ENCODE data around the gene REPS1.
"Not testable (repeated sequence)": the region's sequence is repeated elsewhere in the genome, so short reads cannot be mapped to it uniquely, and the experiment has no call there.

The REPS1 gene

GRCh38 chr6:138948546-138949179 lies 39.4 kb downstream of the REPS1 start:
- no peaks in the 10 kb centered on the region for H3K9me3 ChIP-seq (ENCODE audit: control insufficient read depth in 1 of 2, low read length in 2 of 2)
- peaks cover 0 to 14% of the 10 kb centered on the region in 2 donors for H3K36me3 ChIP-seq (ENCODE audit: control insufficient read depth in 1 of 2, insufficient read depth in 2 of 2, low read length in 2 of 2)
- no peaks in the 10 kb centered on the region for H3K27me3 ChIP-seq (ENCODE audit: low read depth, low read length)
- H3K4me1 ChIP-seq (ENCODE audit: control insufficient read depth in 1 of 2, insufficient read depth in 2 of 2, low read length in 2 of 2): peaks cover 0 to 18% of the 10 kb centered on the region in 2 donors
- H3K27ac ChIP-seq (ENCODE audit: low read length): no peak overlapping the region
- no peak overlapping the region for H3K4me3 ChIP-seq (ENCODE audit: low read depth in 1 of 2, low read length in 2 of 2)

- peaks cover 0 to 18% of the 10 kb centered on the region in 2 donors for H3K4me1 ChIP-seq (ENCODE audit: control insufficient read depth in 1 of 2, insufficient read depth in 2 of 2, low read length in 2 of 2)
- no peak overlapping the region for H3K27ac ChIP-seq (ENCODE audit: low read length)
- H3K36me3 ChIP-seq (ENCODE audit: control insufficient read depth in 1 of 2, insufficient read depth in 2 of 2, low read length in 2 of 2): peaks cover 0 to 14% of the 10 kb centered on the region in 2 donors
- H3K9me3 ChIP-seq (ENCODE audit: control insufficient read depth in 1 of 2, low read length in 2 of 2): no peaks in the 10 kb centered on the region
- H3K27me3 ChIP-seq (ENCODE audit: low read depth, low read length): no peaks in the 10 kb centered on the region
- no peak overlapping the region for H3K4me3 ChIP-seq (ENCODE audit: low read depth in 1 of 2, low read length in 2 of 2)
Measured at GRCh38 chr6:138948004-138948403, 40.0 kb downstream of the REPS1 start.

GRCh38 chr6:138945354-138945753 lies 42.7 kb downstream of the REPS1 start:
- Histone ChIP-seq H3K27me3 (ENCODE audit: low read depth, low read length) (no peaks in the 10 kb centered on the region), H3K9me3 (ENCODE audit: control insufficient read depth in 1 of 2, low read length in 2 of 2) (no peaks in the 10 kb centered on the region), H3K27ac (ENCODE audit: low read length) (no peak overlapping the region), H3K4me3 (ENCODE audit: low read depth in 1 of 2, low read length in 2 of 2) (no peak overlapping the region), H3K36me3 (ENCODE audit: control insufficient read depth in 1 of 2, insufficient read depth in 2 of 2, low read length in 2 of 2) (peaks cover 0 to 20% of the 10 kb centered on the region in 2 donors), H3K4me1 (ENCODE audit: control insufficient read depth in 1 of 2, insufficient read depth in 2 of 2, low read length in 2 of 2) (peaks cover 0 to 18% of the 10 kb centered on the region in 2 donors)

- Histone ChIP-seq H3K27me3 (ENCODE audit: low read depth, low read length) (no peaks in the 10 kb centered on the region), H3K4me3 (ENCODE audit: low read depth in 1 of 2, low read length in 2 of 2) (no peak overlapping the region), H3K4me1 (ENCODE audit: control insufficient read depth in 1 of 2, insufficient read depth in 2 of 2, low read length in 2 of 2) (peaks cover 0 to 17% of the 10 kb centered on the region in 2 donors), H3K9me3 (ENCODE audit: control insufficient read depth in 1 of 2, low read length in 2 of 2) (no peaks in the 10 kb centered on the region), H3K36me3 (ENCODE audit: control insufficient read depth in 1 of 2, insufficient read depth in 2 of 2, low read length in 2 of 2) (peaks cover 0 to 20% of the 10 kb centered on the region in 2 donors), H3K27ac (ENCODE audit: low read length) (no peak overlapping the region)
Measured at GRCh38 chr6:138944412-138944811, 43.6 kb downstream of the REPS1 start.

GRCh38 chr6:138943089-138943625 lies 44.9 kb downstream of the REPS1 start:
- H3K27ac ChIP-seq (ENCODE audit: low read length): no peak overlapping the region

GRCh38 chr6:138936873-138937272 lies 51.2 kb downstream of the REPS1 start:
- peaks cover 12 to 17% of the 10 kb centered on the region in 2 donors for H3K36me3 ChIP-seq (ENCODE audit: control insufficient read depth in 1 of 2, insufficient read depth in 2 of 2, low read length in 2 of 2)
- H3K27ac ChIP-seq (ENCODE audit: low read length); H3K4me1 ChIP-seq (ENCODE audit: control insufficient read depth in 1 of 2, insufficient read depth in 2 of 2, low read length in 2 of 2); H3K4me3 ChIP-seq (ENCODE audit: low read depth in 1 of 2, low read length in 2 of 2); H3K9me3 ChIP-seq (ENCODE audit: control insufficient read depth in 1 of 2, low read length in 2 of 2); H3K27me3 ChIP-seq (ENCODE audit: low read depth, low read length): not testable (repeated sequence)

More at GRCh38 chr6:138943089-138943625, 44.9 kb downstream of the REPS1 start:
- Histone ChIP-seq H3K4me3 (ENCODE audit: low read depth in 1 of 2, low read length in 2 of 2) (no peak overlapping the region), H3K36me3 (ENCODE audit: control insufficient read depth in 1 of 2, insufficient read depth in 2 of 2, low read length in 2 of 2) (peaks cover 3 to 20% of the 10 kb centered on the region in 2 donors), H3K4me1 (ENCODE audit: control insufficient read depth in 1 of 2, insufficient read depth in 2 of 2, low read length in 2 of 2) (peaks cover 0 to 7% of the 10 kb centered on the region in 2 donors), H3K27me3 (ENCODE audit: low read depth, low read length) (no peaks in the 10 kb centered on the region), H3K9me3 (ENCODE audit: control insufficient read depth in 1 of 2, low read length in 2 of 2) (no peaks in the 10 kb centered on the region)

GRCh38 chr6:138931660-138932059 lies 56.4 kb downstream of the REPS1 start:
- H3K4me3 ChIP-seq (ENCODE audit: low read depth in 1 of 2, low read length in 2 of 2): no peak overlapping the region
- no peaks in the 10 kb centered on the region for H3K9me3 ChIP-seq (ENCODE audit: control insufficient read depth in 1 of 2, low read length in 2 of 2)
- H3K4me1 ChIP-seq (ENCODE audit: control insufficient read depth in 1 of 2, insufficient read depth in 2 of 2, low read length in 2 of 2): no peaks in the 10 kb centered on the region
- no peaks in the 10 kb centered on the region for H3K27me3 ChIP-seq (ENCODE audit: low read depth, low read length)
- no peak overlapping the region for H3K27ac ChIP-seq (ENCODE audit: low read length)
- H3K36me3 ChIP-seq (ENCODE audit: control insufficient read depth in 1 of 2, insufficient read depth in 2 of 2, low read length in 2 of 2): peaks cover 10 to 12% of the 10 kb centered on the region in 2 donors

- H3K27ac ChIP-seq (ENCODE audit: low read length): no peak overlapping the region
- no peaks in the 10 kb centered on the region for H3K27me3 ChIP-seq (ENCODE audit: low read depth, low read length)
- H3K36me3 ChIP-seq (ENCODE audit: control insufficient read depth in 1 of 2, insufficient read depth in 2 of 2, low read length in 2 of 2): peaks cover 6 to 16% of the 10 kb centered on the region in 2 donors
- no peaks in the 10 kb centered on the region for H3K9me3 ChIP-seq (ENCODE audit: control insufficient read depth in 1 of 2, low read length in 2 of 2)
- no peaks in the 10 kb centered on the region for H3K4me1 ChIP-seq (ENCODE audit: control insufficient read depth in 1 of 2, insufficient read depth in 2 of 2, low read length in 2 of 2)
- H3K4me3 ChIP-seq (ENCODE audit: low read depth in 1 of 2, low read length in 2 of 2): no peak overlapping the region
Measured at GRCh38 chr6:138926579-138926978, 61.5 kb downstream of the REPS1 start.

- Histone ChIP-seq H3K4me3 (ENCODE audit: low read depth in 1 of 2, low read length in 2 of 2) (no peak overlapping the region), H3K36me3 (ENCODE audit: control insufficient read depth in 1 of 2, insufficient read depth in 2 of 2, low read length in 2 of 2) (peaks cover 6 to 18% of the 10 kb centered on the region in 2 donors), H3K27ac (ENCODE audit: low read length) (no peak overlapping the region), H3K9me3 (ENCODE audit: control insufficient read depth in 1 of 2, low read length in 2 of 2) (no peaks in the 10 kb centered on the region), H3K4me1 (ENCODE audit: control insufficient read depth in 1 of 2, insufficient read depth in 2 of 2, low read length in 2 of 2) (no peaks in the 10 kb centered on the region), H3K27me3 (ENCODE audit: low read depth, low read length) (no peaks in the 10 kb centered on the region)
Measured at GRCh38 chr6:138925806-138926205, 62.2 kb downstream of the REPS1 start.

GRCh38 chr6:138923561-138923960 lies 64.5 kb downstream of the REPS1 start:
- H3K36me3 ChIP-seq (ENCODE audit: control insufficient read depth in 1 of 2, insufficient read depth in 2 of 2, low read length in 2 of 2): peaks cover 13 to 23% of the 10 kb centered on the region in 2 donors

GRCh38 chr6:138920906-138921305 lies 67.1 kb downstream of the REPS1 start:
- Histone ChIP-seq H3K9me3 (ENCODE audit: control insufficient read depth in 1 of 2, low read length in 2 of 2) (no peaks in the 10 kb centered on the region), H3K4me1 (ENCODE audit: control insufficient read depth in 1 of 2, insufficient read depth in 2 of 2, low read length in 2 of 2) (no peaks in the 10 kb centered on the region), H3K27ac (ENCODE audit: low read length) (no peak overlapping the region), H3K36me3 (ENCODE audit: control insufficient read depth in 1 of 2, insufficient read depth in 2 of 2, low read length in 2 of 2) (peaks cover 19 to 23% of the 10 kb centered on the region in 2 donors), H3K27me3 (ENCODE audit: low read depth, low read length) (no peaks in the 10 kb centered on the region), H3K4me3 (ENCODE audit: low read depth in 1 of 2, low read length in 2 of 2) (no peak overlapping the region)

More at GRCh38 chr6:138923561-138923960, 64.5 kb downstream of the REPS1 start:
- Histone ChIP-seq H3K27ac (ENCODE audit: low read length) (no peak overlapping the region), H3K9me3 (ENCODE audit: control insufficient read depth in 1 of 2, low read length in 2 of 2) (no peaks in the 10 kb centered on the region), H3K4me3 (ENCODE audit: low read depth in 1 of 2, low read length in 2 of 2) (no peak overlapping the region), H3K27me3 (ENCODE audit: low read depth, low read length) (no peaks in the 10 kb centered on the region), H3K4me1 (ENCODE audit: control insufficient read depth in 1 of 2, insufficient read depth in 2 of 2, low read length in 2 of 2) (no peaks in the 10 kb centered on the region)

- Histone ChIP-seq H3K36me3 (ENCODE audit: control insufficient read depth in 1 of 2, insufficient read depth in 2 of 2, low read length in 2 of 2) (peaks cover 46 to 59% of the 10 kb centered on the region in 2 donors), H3K4me3 (ENCODE audit: low read depth in 1 of 2, low read length in 2 of 2) (no peak overlapping the region), H3K27me3 (ENCODE audit: low read depth, low read length) (no peaks in the 10 kb centered on the region), H3K9me3 (ENCODE audit: control insufficient read depth in 1 of 2, low read length in 2 of 2) (no peaks in the 10 kb centered on the region), H3K4me1 (ENCODE audit: control insufficient read depth in 1 of 2, insufficient read depth in 2 of 2, low read length in 2 of 2) (no peaks in the 10 kb centered on the region), H3K27ac (ENCODE audit: low read length) (no peak overlapping the region)
Measured at GRCh38 chr6:138914701-138915100, 73.4 kb downstream of the REPS1 start.

Measured in muscle layer of duodenum (tissue), 2 donors.